Ovary (tissue), 3 donors: ENCODE results near the gene ATP4B.

Experiments used
- CTCF ChIP-seq, 3 donors: fragments of 450-650 bp in 2 of 3; fragments of 200-600 bp in 1 of 3; IDR thresholded peaks; one replicate each; pipeline versions ENCODE4 v1.5.1 to v1.8.0; 2016 to 2022; ENCODE audit warnings: antibody characterized with exemption in 3 of 3, mild to moderate bottlenecking in 1 of 3
- POLR2A ChIP-seq: fragments of 450-650 bp; IDR thresholded peaks from one replicate; pipeline ENCODE4 v1.6.1; 2017; ENCODE audit warnings: antibody characterized with exemption, mild to moderate bottlenecking, moderate library complexity
- donor health status: DM: no; HTN: no; CAD: no.

- TF ChIP-seq CTCF (IDR thresholded peaks at IDR 0.05) (no peak), POLR2A (no peak)
Observed at GRCh38 chr13:113635709-113636108, 22.3 kb downstream of the ATP4B start.
